Measurements from ENCODE around the gene NES. TPM values are rescaled to one million over a fixed set of nuclear protein-coding genes. Genes with fewer than 3 reads are reported as not detected.
A peak's percentile ranks its signal among the peaks of the same experiment; 100 is the strongest.

NES gene
- total RNA-seq, 4 donors from 2014 or later, result 17.4 to 76.4 (median 27.7) TPM

DNA sequence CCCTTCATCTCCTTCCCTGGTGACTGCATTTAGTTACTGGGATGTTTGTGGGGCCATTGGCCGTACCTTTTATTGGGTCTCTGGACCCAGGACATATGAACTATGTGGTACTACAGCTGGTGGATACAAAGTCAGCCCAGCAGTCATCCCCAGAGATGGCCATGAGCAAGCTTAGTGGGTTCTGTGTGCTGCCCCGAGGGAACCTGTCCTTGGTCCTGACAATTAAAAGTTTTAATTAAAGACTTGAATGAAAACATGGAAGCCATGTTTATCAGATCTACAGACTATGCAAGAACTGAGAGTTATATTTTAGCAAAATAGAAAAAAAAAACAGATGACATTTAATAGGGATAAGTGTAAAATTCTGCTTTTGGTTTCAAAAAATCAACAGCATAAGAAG is 2.8 kb upstream of the NES start:
- no peak for ATAC-seq (ENCODE audit: low FRiP score)
- TF ChIP-seq, protein P1, sequence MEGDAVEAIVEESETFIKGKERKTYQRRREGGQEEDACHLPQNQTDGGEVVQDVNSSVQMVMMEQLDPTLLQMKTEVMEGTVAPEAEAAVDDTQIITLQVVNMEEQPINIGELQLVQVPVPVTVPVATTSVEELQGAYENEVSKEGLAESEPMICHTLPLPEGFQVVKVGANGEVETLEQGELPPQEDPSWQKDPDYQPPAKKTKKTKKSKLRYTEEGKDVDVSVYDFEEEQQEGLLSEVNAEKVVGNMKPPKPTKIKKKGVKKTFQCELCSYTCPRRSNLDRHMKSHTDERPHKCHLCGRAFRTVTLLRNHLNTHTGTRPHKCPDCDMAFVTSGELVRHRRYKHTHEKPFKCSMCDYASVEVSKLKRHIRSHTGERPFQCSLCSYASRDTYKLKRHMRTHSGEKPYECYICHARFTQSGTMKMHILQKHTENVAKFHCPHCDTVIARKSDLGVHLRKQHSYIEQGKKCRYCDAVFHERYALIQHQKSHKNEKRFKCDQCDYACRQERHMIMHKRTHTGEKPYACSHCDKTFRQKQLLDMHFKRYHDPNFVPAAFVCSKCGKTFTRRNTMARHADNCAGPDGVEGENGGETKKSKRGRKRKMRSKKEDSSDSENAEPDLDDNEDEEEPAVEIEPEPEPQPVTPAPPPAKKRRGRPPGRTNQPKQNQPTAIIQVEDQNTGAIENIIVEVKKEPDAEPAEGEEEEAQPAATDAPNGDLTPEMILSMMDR (IDR thresholded peaks at IDR 0.05), result no peak

DNA sequence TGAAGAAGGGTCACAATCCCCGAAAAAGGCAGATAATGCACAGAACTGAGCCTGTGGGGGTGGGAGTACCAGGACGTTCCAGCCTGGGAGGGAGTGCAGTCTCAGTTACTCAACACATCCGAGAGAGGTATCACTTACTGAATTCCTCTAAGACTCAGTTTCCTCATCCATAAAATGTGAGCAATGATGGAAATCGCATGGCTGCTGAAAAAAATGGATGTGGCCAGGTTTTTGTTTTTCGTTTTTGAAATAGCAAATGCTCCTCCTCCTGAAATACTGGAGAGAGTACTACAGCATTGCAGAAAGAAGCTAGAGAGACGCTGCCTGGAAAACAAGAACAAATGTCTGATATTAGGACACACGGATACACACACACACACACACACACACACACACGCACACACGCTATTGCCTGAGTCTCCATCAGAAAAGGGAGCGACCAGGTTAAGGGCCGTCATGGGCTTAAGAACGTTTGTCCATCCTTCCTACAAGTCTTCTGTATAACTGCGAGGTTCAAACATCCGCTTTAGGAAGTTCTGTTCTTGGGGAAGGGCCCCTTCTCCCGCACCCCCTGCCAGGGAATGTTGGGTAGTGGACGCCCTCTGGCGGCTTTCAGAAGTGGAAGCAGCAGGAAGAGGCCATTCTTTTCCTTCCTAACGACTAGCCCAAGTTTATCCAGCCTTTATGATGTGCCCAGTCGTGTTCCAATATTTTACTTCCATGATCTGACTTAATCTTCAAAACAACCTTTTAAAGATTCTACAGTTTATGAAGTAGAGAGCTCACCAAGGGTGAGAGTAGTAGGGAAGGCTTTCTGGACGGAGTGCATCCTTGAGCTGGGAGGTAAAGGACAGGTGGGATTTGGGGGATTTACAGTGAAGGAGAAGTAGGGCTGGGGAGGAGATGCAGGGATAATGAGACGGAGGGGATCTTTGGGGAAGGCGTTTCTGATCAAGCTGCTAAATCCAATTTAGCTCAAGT is 699 bp upstream of the NES start:
- no peak for DNase-seq (ENCODE audit: low spot score)
- ATAC-seq (ENCODE audit: low FRiP score), result peak; percentile 55
- TF ChIP-seq, protein P1 (IDR thresholded peaks at IDR 0.05), result peak in 1 of 3 donors; percentile 63

More for the DNA sequence above, 2.8 kb upstream of the NES start:
- no peak for DNase-seq (ENCODE audit: low spot score)

DNA sequence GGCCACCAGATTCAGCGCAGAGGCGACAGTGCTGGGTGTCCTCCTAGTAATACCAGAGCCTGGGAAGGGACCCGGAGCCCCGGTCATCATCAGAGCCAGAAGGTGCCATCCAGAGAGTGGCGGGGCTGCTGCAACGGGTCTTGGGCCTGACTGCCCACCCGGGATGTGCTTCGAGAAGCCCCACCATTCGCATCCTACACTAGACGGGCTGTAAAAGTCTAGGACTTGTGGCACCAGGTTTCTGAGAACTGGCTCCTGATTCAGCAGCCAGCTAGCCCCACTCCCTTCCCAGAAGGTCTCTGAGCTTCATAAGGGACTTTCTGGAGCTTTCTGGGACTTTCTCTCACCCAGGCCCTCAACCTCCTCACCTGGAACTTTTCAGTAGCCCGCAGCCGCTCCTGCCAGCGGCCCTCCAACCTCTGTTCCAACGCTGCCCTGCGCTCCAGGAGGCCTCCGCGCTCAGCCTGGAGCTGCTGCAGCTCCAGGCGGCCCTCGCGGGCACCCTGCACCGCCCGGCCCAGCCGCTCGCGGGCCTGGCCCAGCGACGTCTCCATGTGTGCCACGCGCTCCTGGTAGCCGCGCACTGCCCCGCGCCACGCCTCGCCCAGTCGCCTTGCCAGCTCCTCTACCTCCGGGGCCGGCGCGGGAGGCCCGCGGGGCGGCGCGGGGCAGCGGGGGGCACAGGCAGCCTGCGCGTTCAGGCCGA is 940 bp downstream of the NES start:
- DNase-seq (ENCODE audit: low spot score), result no peak
- TF ChIP-seq, protein P1 (IDR thresholded peaks at IDR 0.05), result no peak
- ATAC-seq (ENCODE audit: low FRiP score), result no peak

DNA sequence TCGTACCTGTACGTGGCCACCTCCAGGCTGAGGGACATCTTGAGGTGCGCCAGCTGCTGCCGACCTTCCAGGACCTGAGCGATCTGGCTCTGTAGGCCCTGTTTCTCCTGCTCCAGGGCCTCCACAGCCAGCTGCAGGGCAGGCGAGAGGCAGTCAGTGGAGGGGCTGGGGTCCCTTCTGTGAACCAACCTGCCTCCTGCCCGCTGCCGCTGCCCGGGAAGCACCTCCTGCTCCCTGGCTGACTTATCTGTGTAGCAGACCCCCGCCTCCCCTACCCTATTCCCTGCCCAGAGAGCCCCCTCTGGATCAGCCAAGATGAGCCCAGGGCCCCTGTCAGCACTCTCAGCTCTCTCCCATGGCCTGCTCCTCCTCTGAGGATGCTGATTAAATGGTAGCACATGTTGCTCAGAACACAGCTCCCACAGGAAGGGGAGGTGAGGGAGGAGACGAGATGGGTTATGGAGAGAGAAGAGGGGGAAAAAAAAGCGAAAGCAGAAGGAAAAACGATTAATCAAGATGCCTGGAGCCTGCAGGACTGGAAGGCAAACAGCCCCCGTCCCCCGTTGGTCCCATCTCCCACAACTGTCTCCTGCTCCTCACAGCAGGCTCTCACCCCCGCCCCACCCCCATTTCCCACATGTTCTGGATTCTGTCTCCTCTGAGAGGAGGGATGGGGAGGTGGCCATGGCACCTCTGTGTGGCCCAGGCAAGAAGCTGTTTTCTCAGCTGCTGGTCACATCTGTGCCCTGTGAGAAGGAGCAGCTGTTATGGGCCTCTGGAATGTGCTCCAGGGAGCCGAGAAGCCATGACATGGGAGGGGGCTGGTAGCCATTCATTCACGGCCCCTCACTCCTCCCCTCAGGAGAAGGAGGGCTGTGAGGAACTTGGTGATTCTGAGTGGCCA is 1.7 kb downstream of the NES start:
- TF ChIP-seq, protein P1 (IDR thresholded peaks at IDR 0.05), result no peak
- no peak for DNase-seq (ENCODE audit: low spot score)
- ATAC-seq (ENCODE audit: low FRiP score), result no peak

DNA sequence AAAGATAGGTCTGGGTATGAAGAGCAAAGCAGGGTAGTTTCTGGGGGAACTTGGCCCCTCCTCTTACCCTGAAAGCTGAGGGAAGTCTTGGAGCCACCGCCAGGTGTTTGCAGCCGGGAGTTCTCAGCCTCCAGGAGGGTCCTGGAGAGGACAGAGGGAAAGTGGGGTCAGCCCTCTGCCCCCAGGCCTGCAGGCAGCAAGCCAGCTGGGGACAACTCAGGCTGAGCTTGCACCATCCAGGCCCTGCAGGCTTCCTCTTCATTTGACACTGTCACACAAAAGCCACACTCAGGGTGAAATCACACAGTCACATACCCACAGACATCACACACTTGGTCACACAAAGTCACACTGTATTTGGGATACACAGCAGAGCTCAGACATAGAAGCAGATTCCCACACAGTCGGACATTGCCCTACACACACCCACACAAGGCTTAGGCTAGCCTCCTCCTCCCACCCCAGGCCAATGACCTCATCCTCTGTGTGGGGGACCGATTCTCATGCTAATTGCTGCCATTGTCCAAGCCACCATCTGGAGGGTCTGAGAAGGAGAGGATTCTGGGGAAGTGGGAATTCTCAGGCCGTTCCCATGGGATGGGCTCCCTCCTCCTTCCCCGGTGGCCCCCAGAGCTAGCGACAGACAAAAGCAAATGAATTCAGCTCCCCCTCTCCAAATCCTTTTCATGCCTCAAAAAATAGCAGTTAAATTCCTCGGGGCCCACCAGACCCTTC is 3.7 kb downstream of the NES start:
- TF ChIP-seq, protein P1 (IDR thresholded peaks at IDR 0.05), result no peak
- no peak for DNase-seq (ENCODE audit: low spot score)
- ATAC-seq (ENCODE audit: low FRiP score), result no peak

DNA sequence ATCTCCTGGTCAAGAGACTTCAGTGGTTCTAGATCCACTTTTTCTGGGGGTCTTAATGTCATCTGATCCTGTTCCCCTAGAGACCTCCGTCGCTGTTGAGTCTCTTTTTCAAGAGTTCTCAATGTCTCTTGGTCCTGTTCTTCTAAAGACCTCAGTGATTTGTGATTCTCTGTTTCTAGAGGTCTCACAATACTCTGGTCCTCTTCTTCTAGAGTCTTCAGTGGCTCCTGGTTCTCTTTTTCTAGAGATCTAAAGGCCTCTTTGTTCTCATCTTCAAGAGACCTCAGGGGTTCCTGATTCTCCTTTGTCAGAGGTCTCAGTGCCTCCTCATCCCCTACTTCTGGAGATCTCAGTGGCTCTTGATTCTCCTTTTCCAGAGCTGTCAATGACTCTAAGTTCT is 5.4 kb downstream of the NES start:
- ATAC-seq (ENCODE audit: low FRiP score) (no peak), DNase-seq (ENCODE audit: low spot score) (no peak)
- TF ChIP-seq, protein P1 (IDR thresholded peaks at IDR 0.05), result no peak
